Lower lobe of right lung (tissue), 2 donors: ENCODE data around the gene FBXL16. TPM values are rescaled to one million over a fixed set of nuclear protein-coding genes. Genes with fewer than 3 reads are reported as not detected.
A peak's percentile ranks its signal among the peaks of the same experiment; 100 is the strongest.
"Not testable (repeated sequence)": the region's sequence is repeated elsewhere in the genome, so short reads cannot be mapped to it uniquely, and the experiment has no call there.

Experiments
- ATAC-seq, 2 donors: fragments of 200-7000 bp; cut with Tn5 transposase; one replicate each; pipeline ENCODE4 v1.9.1; 2020 to 2022; ENCODE audit warnings: mild to moderate bottlenecking in 2 of 2, moderate library complexity in 2 of 2
- DNase-seq: peaks from one replicate; pipeline ENCODE4 v3.0.0-alpha.2; 2020
- H3K27ac ChIP-seq: fragments of 200-600 bp; one replicate; pipeline ENCODE4 v1.8.0; 2022
- H3K27me3 ChIP-seq: fragments of 200-600 bp; one replicate; pipeline ENCODE4 v1.8.0; 2022; ENCODE audit warnings: low read depth
- H3K36me3 ChIP-seq: fragments of 200-600 bp; one replicate; pipeline ENCODE4 v1.8.0; 2022; ENCODE audit warnings: mild to moderate bottlenecking
- H3K4me1 ChIP-seq: fragments of 200-600 bp; one replicate; pipeline ENCODE4 v1.8.0; 2022
- H3K4me3 ChIP-seq: fragments of 200-600 bp; one replicate; pipeline ENCODE4 v1.8.0; 2022; ENCODE audit warnings: mild to moderate bottlenecking
- H3K9me3 ChIP-seq: fragments of 200-600 bp; one replicate; pipeline ENCODE4 v1.8.0; 2022
- CTCF ChIP-seq: fragments of 200-600 bp; IDR thresholded peaks from one replicate; pipeline ENCODE4 v1.8.0; 2022; ENCODE audit warnings: antibody characterized with exemption, mild to moderate bottlenecking
- intact Hi-C: fragments of 100-400 bp; cut with DNase I; formaldehyde crosslinking; loops from one replicate; pipeline ENCODE4 v1.11.0; 2022
- total RNA-seq: library from RNA; stranded (reverse); fragmentation: NEBNext Ultra II Directional; extraction: Animal tissue kit (Norgen Biotek cat#: 25700); gene quantifications from one replicate; pipeline ENCODE4 v1.2.1, GENCODE V29; 2021
- donor health status: DM: no; HTN: yes; CAD: no; lungs with severe emphysema.

The FBXL16 gene
- total RNA-seq, 1 donor from 2014 or later = 11.0 TPM

GRCh38 chr16:749010-749409, 43.4 kb upstream of the FBXL16 start:
- Histone ChIP-seq H3K9me3 (no peaks in the 10 kb centered on the region), H3K27ac (no peak overlapping the region), H3K4me1 (no peaks in the 10 kb centered on the region), H3K27me3 (no peaks in the 10 kb centered on the region), H3K4me3 (no peak overlapping the region), H3K36me3 (no peaks in the 10 kb centered on the region)
- ATAC-seq = no peak
- intact Hi-C loops = no loop called here
- TF ChIP-seq CTCF = no peak
- no peak for DNase-seq

- intact Hi-C loops = no loop called here
- no peaks in the 10 kb centered on the region for H3K36me3 ChIP-seq
Observed at GRCh38 chr16:747978-748746, 42.6 kb upstream of the FBXL16 start.

GRCh38 chr16:746637-747036, 41.0 kb upstream of the FBXL16 start:
- ATAC-seq (no peak), DNase-seq (no peak)
- no peaks in the 10 kb centered on the region for H3K27me3 ChIP-seq
- intact Hi-C loops = no loop called here
- H3K27ac ChIP-seq = no peak overlapping the region
- H3K4me3 ChIP-seq = no peak overlapping the region
- H3K9me3 ChIP-seq = no peaks in the 10 kb centered on the region
- TF ChIP-seq CTCF = no peak
- H3K36me3 ChIP-seq = no peaks in the 10 kb centered on the region
- no peaks in the 10 kb centered on the region for H3K4me1 ChIP-seq

More at GRCh38 chr16:747978-748746, 42.6 kb upstream of the FBXL16 start:
- H3K9me3 ChIP-seq = no peaks in the 10 kb centered on the region
- H3K4me1 ChIP-seq = no peaks in the 10 kb centered on the region
- no peaks in the 10 kb centered on the region for H3K27me3 ChIP-seq
- TF ChIP-seq CTCF = no peak
- H3K27ac ChIP-seq = no peak overlapping the region
- ATAC-seq = no peak
- no peak overlapping the region for H3K4me3 ChIP-seq
- no peak for DNase-seq

- H3K4me1 ChIP-seq = peaks cover 4% of the 10 kb centered on the region
- H3K36me3 ChIP-seq = no peaks in the 10 kb centered on the region
- no peak for DNase-seq
- ATAC-seq = peak in 1 of 2 donors; percentile 40
- TF ChIP-seq CTCF = peak; percentile 38
- no peak overlapping the region for H3K4me3 ChIP-seq
- no peaks in the 10 kb centered on the region for H3K9me3 ChIP-seq
- intact Hi-C loops = no loop called here
- no peaks in the 10 kb centered on the region for H3K27me3 ChIP-seq
- H3K27ac ChIP-seq = no peak overlapping the region
Observed at GRCh38 chr16:745739-746138, 40.1 kb upstream of the FBXL16 start.

- H3K27me3 ChIP-seq = no peaks in the 10 kb centered on the region
- no peaks in the 10 kb centered on the region for H3K9me3 ChIP-seq
- DNase-seq (no peak), ATAC-seq (no peak)
- TF ChIP-seq CTCF = no peak
- H3K4me1 ChIP-seq = peaks cover 15% of the 10 kb centered on the region
- H3K27ac ChIP-seq = no peak overlapping the region
- H3K36me3 ChIP-seq = no peaks in the 10 kb centered on the region
- H3K4me3 ChIP-seq = no peak overlapping the region
- intact Hi-C loops = no loop called here
Observed at GRCh38 chr16:743794-744500, 38.3 kb upstream of the FBXL16 start.

GRCh38 chr16:742894-743293, 37.3 kb upstream of the FBXL16 start:
- H3K27ac ChIP-seq, H3K4me3 ChIP-seq, intact Hi-C loops, H3K36me3 ChIP-seq, H3K9me3 ChIP-seq, H3K27me3 ChIP-seq, ATAC-seq, DNase-seq: not testable (repeated sequence)
- H3K4me1 ChIP-seq = peaks cover 15% of the 10 kb centered on the region
